Measurements from ENCODE around the gene KCNJ14. TPM values are rescaled to one million over a fixed set of nuclear protein-coding genes. Genes with fewer than 3 reads are reported as not detected.

Gene KCNJ14
- polyA plus RNA-seq, 1 donor from 2014 or later = 1.1 TPM

DNA sequence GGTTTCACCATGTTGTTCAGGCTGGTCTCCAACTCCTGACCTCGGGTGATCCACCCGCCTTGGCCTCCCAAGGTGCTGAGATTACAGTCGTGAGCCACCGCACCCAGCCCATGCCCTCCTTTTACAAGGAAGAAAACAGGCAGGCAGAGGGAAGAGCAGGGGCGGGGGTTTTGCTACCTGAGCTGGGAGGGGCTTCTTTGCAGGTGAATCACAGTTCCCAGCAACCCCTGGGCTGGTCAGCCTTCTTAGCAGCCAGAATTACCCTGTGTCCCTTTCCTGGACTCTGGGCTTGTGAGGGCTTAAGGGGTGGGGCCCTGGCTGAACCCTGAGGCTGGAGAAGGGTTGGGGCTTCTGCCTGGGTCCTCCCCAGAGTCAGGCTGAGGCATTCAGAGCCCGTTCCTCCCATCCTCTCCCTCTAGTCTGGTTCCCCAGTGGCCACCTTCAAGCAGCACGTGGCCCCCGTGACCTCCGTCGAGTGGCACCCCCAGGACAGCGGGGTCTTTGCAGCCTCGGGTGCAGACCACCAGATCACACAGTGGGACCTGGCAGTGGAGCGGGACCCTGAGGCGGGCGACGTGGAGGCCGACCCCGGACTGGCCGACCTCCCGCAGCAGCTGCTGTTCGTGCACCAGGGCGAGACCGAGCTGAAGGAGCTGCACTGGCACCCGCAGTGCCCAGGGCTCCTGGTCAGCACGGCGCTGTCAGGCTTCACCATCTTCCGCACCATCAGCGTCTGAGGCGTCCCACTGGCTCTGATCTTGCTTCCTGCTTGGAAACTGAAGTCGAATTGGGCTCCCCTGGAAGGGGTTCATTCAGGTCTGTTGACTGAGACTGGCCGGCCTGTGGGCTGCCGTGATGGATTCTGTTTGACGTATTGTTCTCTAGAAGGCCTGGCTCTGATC is 2.8 kb upstream of the KCNJ14 start:
- Histone ChIP-seq H3K9me3 (ENCODE audit: low read length) (no peaks in the 10 kb centered on the region), H3K27ac (ENCODE audit: low read length) (no peak overlapping the region), H3K79me2 (replicated peaks; ENCODE audit: insufficient read depth, low read length) (no peaks in the 10 kb centered on the region), H3K9me2 (ENCODE audit: insufficient read depth, low read length) (no peaks in the 10 kb centered on the region), H3K9ac (ENCODE audit: low read length) (no peak overlapping the region), H2AFZ (ENCODE audit: low read depth, low read length) (no peak overlapping the region), H3K4me2 (ENCODE audit: low read length) (no peak overlapping the region), H3K4me3 (ENCODE audit: low read length) (no peak overlapping the region), H3F3A (ENCODE audit: insufficient read depth, low read length, poor library complexity, severe bottlenecking) (no peaks in the 10 kb centered on the region), H3K36me3 (ENCODE audit: insufficient read depth, low read length) (no peaks in the 10 kb centered on the region), H3K27me3 (ENCODE audit: insufficient read depth, low read depth, low read length) (no peaks in the 10 kb centered on the region), H4K20me1 (ENCODE audit: insufficient read depth) (no peaks in the 10 kb centered on the region)
- no peak for TF ChIP-seq RAD21 (conservative IDR thresholded peaks at IDR 0.05)
- no peak for TF ChIP-seq MXI1 (conservative IDR thresholded peaks at IDR 0.05; ENCODE audit: poor library complexity, severe bottlenecking)
- no peak for TF ChIP-seq EZH2 (IDR thresholded peaks at IDR 0.05; ENCODE audit: borderline replicate concordance, insufficient read depth, low read length, poor library complexity, severe bottlenecking)
- TF ChIP-seq EP300 (conservative IDR thresholded peaks at IDR 0.05; ENCODE audit: poor library complexity, severe bottlenecking) = no peak
- TF ChIP-seq POLR2AphosphoS5 (IDR thresholded peaks at IDR 0.05) = no peak
- TF ChIP-seq, protein P1, sequence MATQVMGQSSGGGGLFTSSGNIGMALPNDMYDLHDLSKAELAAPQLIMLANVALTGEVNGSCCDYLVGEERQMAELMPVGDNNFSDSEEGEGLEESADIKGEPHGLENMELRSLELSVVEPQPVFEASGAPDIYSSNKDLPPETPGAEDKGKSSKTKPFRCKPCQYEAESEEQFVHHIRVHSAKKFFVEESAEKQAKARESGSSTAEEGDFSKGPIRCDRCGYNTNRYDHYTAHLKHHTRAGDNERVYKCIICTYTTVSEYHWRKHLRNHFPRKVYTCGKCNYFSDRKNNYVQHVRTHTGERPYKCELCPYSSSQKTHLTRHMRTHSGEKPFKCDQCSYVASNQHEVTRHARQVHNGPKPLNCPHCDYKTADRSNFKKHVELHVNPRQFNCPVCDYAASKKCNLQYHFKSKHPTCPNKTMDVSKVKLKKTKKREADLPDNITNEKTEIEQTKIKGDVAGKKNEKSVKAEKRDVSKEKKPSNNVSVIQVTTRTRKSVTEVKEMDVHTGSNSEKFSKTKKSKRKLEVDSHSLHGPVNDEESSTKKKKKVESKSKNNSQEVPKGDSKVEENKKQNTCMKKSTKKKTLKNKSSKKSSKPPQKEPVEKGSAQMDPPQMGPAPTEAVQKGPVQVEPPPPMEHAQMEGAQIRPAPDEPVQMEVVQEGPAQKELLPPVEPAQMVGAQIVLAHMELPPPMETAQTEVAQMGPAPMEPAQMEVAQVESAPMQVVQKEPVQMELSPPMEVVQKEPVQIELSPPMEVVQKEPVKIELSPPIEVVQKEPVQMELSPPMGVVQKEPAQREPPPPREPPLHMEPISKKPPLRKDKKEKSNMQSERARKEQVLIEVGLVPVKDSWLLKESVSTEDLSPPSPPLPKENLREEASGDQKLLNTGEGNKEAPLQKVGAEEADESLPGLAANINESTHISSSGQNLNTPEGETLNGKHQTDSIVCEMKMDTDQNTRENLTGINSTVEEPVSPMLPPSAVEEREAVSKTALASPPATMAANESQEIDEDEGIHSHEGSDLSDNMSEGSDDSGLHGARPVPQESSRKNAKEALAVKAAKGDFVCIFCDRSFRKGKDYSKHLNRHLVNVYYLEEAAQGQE (IDR thresholded peaks at IDR 0.05; ENCODE audit: borderline replicate concordance) = no peak
- no peak for TF ChIP-seq SMC3 (conservative IDR thresholded peaks at IDR 0.05; ENCODE audit: poor library complexity)
- TF ChIP-seq, protein P2, sequence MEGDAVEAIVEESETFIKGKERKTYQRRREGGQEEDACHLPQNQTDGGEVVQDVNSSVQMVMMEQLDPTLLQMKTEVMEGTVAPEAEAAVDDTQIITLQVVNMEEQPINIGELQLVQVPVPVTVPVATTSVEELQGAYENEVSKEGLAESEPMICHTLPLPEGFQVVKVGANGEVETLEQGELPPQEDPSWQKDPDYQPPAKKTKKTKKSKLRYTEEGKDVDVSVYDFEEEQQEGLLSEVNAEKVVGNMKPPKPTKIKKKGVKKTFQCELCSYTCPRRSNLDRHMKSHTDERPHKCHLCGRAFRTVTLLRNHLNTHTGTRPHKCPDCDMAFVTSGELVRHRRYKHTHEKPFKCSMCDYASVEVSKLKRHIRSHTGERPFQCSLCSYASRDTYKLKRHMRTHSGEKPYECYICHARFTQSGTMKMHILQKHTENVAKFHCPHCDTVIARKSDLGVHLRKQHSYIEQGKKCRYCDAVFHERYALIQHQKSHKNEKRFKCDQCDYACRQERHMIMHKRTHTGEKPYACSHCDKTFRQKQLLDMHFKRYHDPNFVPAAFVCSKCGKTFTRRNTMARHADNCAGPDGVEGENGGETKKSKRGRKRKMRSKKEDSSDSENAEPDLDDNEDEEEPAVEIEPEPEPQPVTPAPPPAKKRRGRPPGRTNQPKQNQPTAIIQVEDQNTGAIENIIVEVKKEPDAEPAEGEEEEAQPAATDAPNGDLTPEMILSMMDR (IDR thresholded peaks at IDR 0.05; ENCODE audit: poor library complexity, severe bottlenecking) = no peak
- TF ChIP-seq TAF1 (IDR thresholded peaks at IDR 0.05; ENCODE audit: low read depth) = no peak

DNA sequence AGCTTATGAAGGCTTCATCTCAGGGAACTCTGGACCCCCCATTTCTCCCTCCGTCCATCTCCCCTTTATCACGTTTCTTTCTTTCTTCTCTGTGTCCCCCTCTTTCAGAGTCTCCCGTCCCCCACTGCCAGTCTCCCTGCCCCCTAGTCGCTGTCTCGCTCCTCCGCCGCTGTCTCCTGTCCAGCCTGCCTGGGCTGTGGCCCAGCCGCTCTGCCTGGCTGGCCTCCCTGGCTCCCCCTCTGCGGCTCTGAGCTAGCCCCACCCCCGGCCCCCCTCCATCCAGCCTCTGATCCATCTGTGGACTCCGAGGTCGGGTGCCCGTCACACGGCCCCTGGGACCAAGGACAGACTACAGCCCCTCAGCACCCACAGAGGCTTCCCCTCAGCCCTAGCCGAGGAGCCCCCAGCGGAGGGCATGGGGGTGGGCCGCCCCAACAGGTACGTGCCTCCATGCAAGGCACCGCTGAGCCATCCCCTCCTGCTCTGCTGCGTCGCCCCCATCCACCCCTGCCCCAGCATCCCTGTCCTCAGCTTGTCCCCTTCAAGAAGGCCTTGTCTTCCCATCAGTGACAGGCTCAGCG is 1.1 kb upstream of the KCNJ14 start:
- Histone ChIP-seq H3K79me2 (replicated peaks; ENCODE audit: insufficient read depth, low read length) (no peaks in the 10 kb centered on the region), H3K27ac (ENCODE audit: low read length) (no peak overlapping the region), H4K20me1 (ENCODE audit: insufficient read depth) (no peaks in the 10 kb centered on the region), H3K9me2 (ENCODE audit: insufficient read depth, low read length) (no peaks in the 10 kb centered on the region), H3K9ac (ENCODE audit: low read length) (no peak overlapping the region), H2AFZ (ENCODE audit: low read depth, low read length) (no peak overlapping the region), H3K36me3 (ENCODE audit: insufficient read depth, low read length) (no peaks in the 10 kb centered on the region), H3K9me3 (ENCODE audit: low read length) (no peaks in the 10 kb centered on the region), H3K4me3 (ENCODE audit: low read length) (no peak overlapping the region), H3K4me2 (ENCODE audit: low read length) (no peak overlapping the region), H3F3A (ENCODE audit: insufficient read depth, low read length, poor library complexity, severe bottlenecking) (no peaks in the 10 kb centered on the region), H3K27me3 (ENCODE audit: insufficient read depth, low read depth, low read length) (no peaks in the 10 kb centered on the region)
- TF ChIP-seq, protein P2 (IDR thresholded peaks at IDR 0.05; ENCODE audit: poor library complexity, severe bottlenecking) = no peak
- TF ChIP-seq EZH2 (IDR thresholded peaks at IDR 0.05; ENCODE audit: borderline replicate concordance, insufficient read depth, low read length, poor library complexity, severe bottlenecking) = no peak
- no peak for TF ChIP-seq POLR2AphosphoS5 (IDR thresholded peaks at IDR 0.05)
- no peak for TF ChIP-seq MXI1 (conservative IDR thresholded peaks at IDR 0.05; ENCODE audit: poor library complexity, severe bottlenecking)
- TF ChIP-seq, protein P1 (IDR thresholded peaks at IDR 0.05; ENCODE audit: borderline replicate concordance) = no peak
- no peak for TF ChIP-seq EP300 (conservative IDR thresholded peaks at IDR 0.05; ENCODE audit: poor library complexity, severe bottlenecking)
- no peak for TF ChIP-seq SMC3 (conservative IDR thresholded peaks at IDR 0.05; ENCODE audit: poor library complexity)
- no peak for TF ChIP-seq RAD21 (conservative IDR thresholded peaks at IDR 0.05)
